Measurements from ENCODE around the gene GPR39. TPM values are rescaled to one million over a fixed set of nuclear protein-coding genes. Genes with fewer than 3 reads are reported as not detected.

GPR39 gene
- total and polyA plus RNA-seq, 7 donors, result 0.05 to 0.08 TPM; not detected in 5

GRCh38 chr2:132691556-132691955 lies 275.0 kb downstream of the GPR39 start:
- Histone ChIP-seq H3K4me1 (no peaks in the 10 kb centered on the region), H3K4me3 (no peak overlapping the region), H3K36me3 (ENCODE audit: insufficient read depth in 1 of 2, low read depth in 1 of 2) (no peaks in the 10 kb centered on the region), H3K9me3 (no peaks in the 10 kb centered on the region), H3K27ac (no peak overlapping the region), H3K27me3 (ENCODE audit: insufficient read depth in 3 of 3, low read length in 2 of 3) (no peaks in the 10 kb centered on the region)
- DNase-seq (no peak), ATAC-seq (no peak)
- TF ChIP-seq, protein P1, sequence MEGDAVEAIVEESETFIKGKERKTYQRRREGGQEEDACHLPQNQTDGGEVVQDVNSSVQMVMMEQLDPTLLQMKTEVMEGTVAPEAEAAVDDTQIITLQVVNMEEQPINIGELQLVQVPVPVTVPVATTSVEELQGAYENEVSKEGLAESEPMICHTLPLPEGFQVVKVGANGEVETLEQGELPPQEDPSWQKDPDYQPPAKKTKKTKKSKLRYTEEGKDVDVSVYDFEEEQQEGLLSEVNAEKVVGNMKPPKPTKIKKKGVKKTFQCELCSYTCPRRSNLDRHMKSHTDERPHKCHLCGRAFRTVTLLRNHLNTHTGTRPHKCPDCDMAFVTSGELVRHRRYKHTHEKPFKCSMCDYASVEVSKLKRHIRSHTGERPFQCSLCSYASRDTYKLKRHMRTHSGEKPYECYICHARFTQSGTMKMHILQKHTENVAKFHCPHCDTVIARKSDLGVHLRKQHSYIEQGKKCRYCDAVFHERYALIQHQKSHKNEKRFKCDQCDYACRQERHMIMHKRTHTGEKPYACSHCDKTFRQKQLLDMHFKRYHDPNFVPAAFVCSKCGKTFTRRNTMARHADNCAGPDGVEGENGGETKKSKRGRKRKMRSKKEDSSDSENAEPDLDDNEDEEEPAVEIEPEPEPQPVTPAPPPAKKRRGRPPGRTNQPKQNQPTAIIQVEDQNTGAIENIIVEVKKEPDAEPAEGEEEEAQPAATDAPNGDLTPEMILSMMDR (IDR thresholded peaks at IDR 0.05), result no peak
- intact Hi-C loops (cut with DNase I), result no loop called here
- 94 to 95% (median 94%) methylated on average over 4 of the region's 4 CpGs for WGBS, 3 donors

GRCh38 chr2:132692816-132693215 lies 276.2 kb downstream of the GPR39 start:
- Histone ChIP-seq H3K27ac (no peak overlapping the region), H3K27me3 (ENCODE audit: insufficient read depth in 3 of 3, low read length in 2 of 3) (no peaks in the 10 kb centered on the region), H3K4me1 (no peaks in the 10 kb centered on the region), H3K4me3 (no peak overlapping the region), H3K36me3 (ENCODE audit: insufficient read depth in 1 of 2, low read depth in 1 of 2) (no peaks in the 10 kb centered on the region), H3K9me3 (no peaks in the 10 kb centered on the region)
- TF ChIP-seq, protein P1 (IDR thresholded peaks at IDR 0.05), result no peak
- intact Hi-C loops (cut with DNase I), result no loop called here
- no peak for ATAC-seq
- DNase-seq, result no peak
- WGBS, 3 donors, result 78 to 94% (median 78%) methylated on average over 1 of the region's 1 CpG
